T-cell (primary cell): Measurements from ENCODE around the gene PGBD1. TPM values are rescaled to one million over a fixed set of nuclear protein-coding genes. Genes with fewer than 3 reads are reported as not detected.
A peak's percentile ranks its signal among the peaks of the same experiment; 100 is the strongest.

Source experiments
- ATAC-seq, 4 experiments: fragments of 200-7000 bp in 3 of 4; fragments of 150-1000 bp in 1 of 4; cut with Tn5 transposase; replicated peaks in 1 of 4; 1 replicate in 3 of 4; 2 replicates in 1 of 4; pipeline ENCODE4 v1.10.0; 2021; ENCODE audit warnings: moderate library complexity in 3 of 4, mild to moderate bottlenecking in 2 of 4, moderate number of reproducible peaks in 1 of 4
- CTCF ChIA-PET, 2 donors: fragments of 300-600 bp; sonication (Branson Sonifier 250); formaldehyde crosslinking; loops; one replicate each; lab custom pipeline; 2022; ENCODE audit warnings: antibody characterized with exemption in 2 of 2; lab: Charles Lee
- POLR2A ChIA-PET, 2 donors: fragments of 300-600 bp; sonication (Branson Sonifier 250); formaldehyde crosslinking; loops; one replicate each; lab custom pipeline; 2022; ENCODE audit warnings: antibody characterized with exemption in 2 of 2; lab: Charles Lee
- DNase-seq, 35 experiments: peaks; one replicate each; pipeline versions ENCODE4 v3.0.0 to v3.0.0-alpha.2; 2013 to 2023
- H3K27ac ChIP-seq: one replicate; pipeline ENCODE4 v1.5.1; 2013; ENCODE audit warnings: low read length
- H3K27me3 ChIP-seq, 2 experiments: replicated peaks in 1 of 2; 1 replicate in 1 of 2; 2 replicates in 1 of 2; pipeline versions ENCODE4 v1.6.1 to v1.7.0; 2013; ENCODE audit warnings: low read length in 1 of 2, mixed read lengths in 1 of 2; ENCODE audit not compliant: control insufficient read depth in 2 of 2, insufficient read depth in 2 of 2; ENCODE audit errors: extremely low read depth in 1 of 2
- H3K36me3 ChIP-seq, 2 donors: 1 replicate in 1 of 2; 2 replicates in 1 of 2; pipeline versions ENCODE4 v1.6.1 to v1.7.0; 2013; ENCODE audit warnings: low read length in 1 of 2; ENCODE audit not compliant: control insufficient read depth in 2 of 2, insufficient read depth in 1 of 2; ENCODE audit errors: extremely low read depth in 1 of 2
- H3K4me1 ChIP-seq, 2 experiments: 1 replicate in 1 of 2; 2 replicates in 1 of 2; pipeline versions ENCODE4 v1.6.1 to v1.7.0; 2013; ENCODE audit warnings: low read length in 2 of 2, mixed read lengths in 1 of 2; ENCODE audit not compliant: insufficient read depth in 2 of 2, control insufficient read depth in 1 of 2; ENCODE audit errors: extremely low read depth in 1 of 2
- H3K4me3 ChIP-seq, 2 donors: 1 replicate in 1 of 2; 2 replicates in 1 of 2; pipeline versions ENCODE4 v1.5.1 to v1.7.0; 2013; ENCODE audit warnings: mild to moderate bottlenecking in 2 of 2, low read length in 1 of 2, moderate library complexity in 1 of 2; ENCODE audit not compliant: control insufficient read depth in 1 of 2; ENCODE audit errors: extremely low read depth in 1 of 2
- H3K9me3 ChIP-seq: 2 replicates; pipeline ENCODE4 v1.7.0; 2013
- H3K27ac Mint-ChIP-seq, 2 donors: one replicate each; pipeline ENCODE4 v1.8.0; 2020 to 2021; ENCODE audit warnings: mild to moderate bottlenecking in 2 of 2, mixed read lengths in 2 of 2
- H3K27me3 Mint-ChIP-seq, 2 donors: one replicate each; pipeline ENCODE4 v1.8.0; 2021 to 2022; ENCODE audit warnings: mixed read lengths in 2 of 2
- H3K36me3 Mint-ChIP-seq: one replicate; pipeline ENCODE4 v1.8.0; 2021; ENCODE audit warnings: mixed read lengths
- H3K4me1 Mint-ChIP-seq, 3 donors: one replicate each; pipeline ENCODE4 v1.8.0; 2020 to 2022; ENCODE audit warnings: mixed read lengths in 3 of 3, mild to moderate bottlenecking in 1 of 3
- H3K4me3 Mint-ChIP-seq, 3 donors: one replicate each; pipeline ENCODE4 v1.8.0; 2020 to 2022; ENCODE audit warnings: mild to moderate bottlenecking in 3 of 3, mixed read lengths in 3 of 3, moderate library complexity in 3 of 3
- H3K9me3 Mint-ChIP-seq, 3 donors: one replicate each; pipeline ENCODE4 v1.8.0; 2020 to 2022; ENCODE audit warnings: mixed read lengths in 3 of 3
- WGBS: methylation state at CpG from one replicate; pipeline ENCODE4 v1.1.5; 2013; ENCODE audit warnings: missing lambda C conversion rate; ENCODE audit not compliant: insufficient coverage; 5-methylcytosine and 5-hydroxymethylcytosine counted together
- total RNA-seq, 35 experiments: library from RNA in 6 of 35; stranded (reverse) in 6 of 35; fragments of 120-200 nt in 1 of 35; gene quantifications; one replicate each; pipeline versions ENCODE4 v1.2.1 to v1.2.4 and lab custom pipeline; 2013 to 2026

The PGBD1 gene
- total RNA-seq, 5 donors from 2014 or later (not counting 1 experiment from before 2014, with no cell fraction given): 1.1 to 2.0 (median 1.2) TPM

- Histone ChIP-seq H3K27me3 (peaks cover 0 to 7% of the 10 kb centered on the region in 2 experiments), H3K4me1 (peaks cover 0 to 6% of the 10 kb centered on the region in 2 experiments), H3K4me3 (no peak overlapping the region), H3K9me3 (no peaks in the 10 kb centered on the region), H3K36me3 (peaks cover 8 to 39% of the 10 kb centered on the region in 2 donors), H3K27ac (no peak overlapping the region)
- Mint-ChIP-seq H3K4me1 (peaks cover 9 to 17% (median 17%) of the 10 kb centered on the region in 3 donors), H3K27me3 (peaks cover 11 to 12% of the 10 kb centered on the region in 2 donors), H3K27ac (no peak overlapping the region), H3K36me3 (peaks cover 39% of the 10 kb centered on the region), H3K9me3 (no peaks in the 10 kb centered on the region), H3K4me3 (no peak overlapping the region)
- CTCF ChIA-PET: interaction anchor here in 1 of 2 donors (1.0 kb wide), 1 partner anchor 11 kb away, joined by 4 read pairs; the partner anchor contains the start of gene ZSCAN26
- ATAC-seq (no peak), DNase-seq (no peak)
- WGBS: no CpG with 5 or more reads among the region's 3 CpGs
- POLR2A ChIA-PET: no interaction called here
These were observed 3.6 kb upstream of the PGBD1 start for GRCh38 chr6:28277746-28278145.

- peaks cover 16% of the 10 kb centered on the region for H3K36me3 Mint-ChIP-seq
- H3K27me3 Mint-ChIP-seq: peaks cover 28 to 32% of the 10 kb centered on the region in 2 donors
- no peak overlapping the region for H3K27ac Mint-ChIP-seq
- CTCF ChIA-PET: interaction anchor here in 1 of 2 donors (2.4 kb wide), 1 partner anchor 75 kb away, joined by 12 read pairs; no protein-coding TSS in a partner anchor
- WGBS: no CpG with 5 or more reads among the region's 3 CpGs
- H3K27ac ChIP-seq: no peak overlapping the region
- DNase-seq (no peak), ATAC-seq (no peak)
- H3K27me3 ChIP-seq: peaks cover 0 to 18% of the 10 kb centered on the region in 2 experiments
- peaks cover 5 to 12% (median 11%) of the 10 kb centered on the region in 3 donors for H3K4me1 Mint-ChIP-seq
- peaks cover 0 to 6% of the 10 kb centered on the region in 2 experiments for H3K4me1 ChIP-seq
- H3K4me3 ChIP-seq: peak overlapping the region; percentile 43 to 76
- POLR2A ChIA-PET: interaction anchor here in 1 of 2 donors (1.0 kb wide), 1 partner anchor 14 kb away, joined by 3 read pairs; the partner anchor contains the start of gene ZSCAN26
- H3K4me3 Mint-ChIP-seq: peak overlapping the region; percentile 57 to 73 (median 67)
- H3K9me3 ChIP-seq: no peaks in the 10 kb centered on the region
- no peaks in the 10 kb centered on the region for H3K9me3 Mint-ChIP-seq
- H3K36me3 ChIP-seq: peaks cover 8 to 10% of the 10 kb centered on the region in 2 donors
These were observed 631 bp upstream of the PGBD1 start for GRCh38 chr6:28280595-28281287.

DNA sequence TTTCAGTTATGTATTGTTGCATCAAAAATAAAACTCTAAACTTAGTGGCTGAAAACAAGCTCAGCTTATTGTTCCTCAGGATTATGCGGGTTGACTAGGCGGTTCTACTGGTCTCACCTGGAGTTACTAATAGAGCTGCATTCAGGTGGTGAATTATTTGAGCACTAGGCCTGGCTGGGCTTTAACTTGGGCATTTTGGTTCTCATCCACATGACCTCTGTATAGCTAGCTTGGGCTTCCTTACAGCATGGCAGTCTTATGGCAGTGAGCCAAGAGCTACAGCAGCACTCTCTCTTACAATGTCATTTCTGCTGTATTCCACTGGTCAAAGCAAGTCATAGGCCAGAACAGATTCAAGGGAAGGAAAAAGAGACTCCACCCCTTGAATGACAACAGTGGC, 1.6 kb downstream of the PGBD1 start:
- Mint-ChIP-seq H3K36me3 (peaks cover 13% of the 10 kb centered on the region), H3K4me1 (peaks cover 5 to 12% (median 11%) of the 10 kb centered on the region in 3 donors), H3K27ac (no peak overlapping the region), H3K27me3 (peaks cover 37% of the 10 kb centered on the region in 2 donors), H3K4me3 (no peak overlapping the region), H3K9me3 (no peaks in the 10 kb centered on the region)
- Histone ChIP-seq H3K4me1 (peaks cover 0 to 6% of the 10 kb centered on the region in 2 experiments), H3K4me3 (no peak overlapping the region), H3K27ac (no peak overlapping the region), H3K9me3 (no peaks in the 10 kb centered on the region), H3K36me3 (peaks cover 0 to 3% of the 10 kb centered on the region in 2 donors), H3K27me3 (peaks cover 0 to 18% of the 10 kb centered on the region in 2 experiments)
- ChIA-PET CTCF (interaction anchor here in 1 of 2 donors (0.6 kb wide), 1 partner anchor 91 kb away, joined by 4 read pairs; no protein-coding TSS in a partner anchor), POLR2A (no interaction called here)
- DNase-seq (no peak), ATAC-seq (no peak)
- WGBS: 92% methylated on average over 2 of the region's 2 CpGs

DNA sequence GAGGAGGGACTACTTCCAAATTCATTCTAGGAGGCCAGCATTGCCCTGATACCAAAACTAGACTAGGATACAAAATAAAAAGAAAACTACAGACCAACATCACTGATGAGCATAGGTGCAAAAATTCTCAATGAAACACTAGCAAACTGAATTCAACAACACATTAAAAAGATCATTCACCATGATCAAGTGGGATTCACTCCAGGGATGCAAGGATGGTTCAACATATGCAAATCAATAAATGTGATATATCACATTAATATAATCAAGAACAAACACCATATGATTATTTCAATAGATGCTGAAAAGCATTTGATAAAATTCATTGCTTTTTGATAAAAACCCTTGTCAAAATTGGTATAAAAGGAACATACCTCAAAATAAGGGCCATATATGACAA, 10.2 kb downstream of the PGBD1 start:
- ChIA-PET CTCF (no interaction called here), POLR2A (interaction anchor here in 1 of 2 donors (0.6 kb wide), 1 partner anchor 1254 kb away, joined by 5 read pairs; no protein-coding TSS in a partner anchor)
- Mint-ChIP-seq H3K4me1 (no peaks in the 10 kb centered on the region), H3K27ac (no peak overlapping the region), H3K36me3 (peaks cover 10% of the 10 kb centered on the region), H3K27me3 (peaks cover 2 to 6% of the 10 kb centered on the region in 2 donors), H3K4me3 (no peak overlapping the region), H3K9me3 (no peaks in the 10 kb centered on the region)
- no peak for ATAC-seq
- Histone ChIP-seq H3K27me3 (no peaks in the 10 kb centered on the region), H3K4me3 (no peak overlapping the region), H3K9me3 (no peaks in the 10 kb centered on the region), H3K27ac (no peak overlapping the region), H3K4me1 (no peaks in the 10 kb centered on the region), H3K36me3 (no peaks in the 10 kb centered on the region)
- DNase-seq: no peak

DNA sequence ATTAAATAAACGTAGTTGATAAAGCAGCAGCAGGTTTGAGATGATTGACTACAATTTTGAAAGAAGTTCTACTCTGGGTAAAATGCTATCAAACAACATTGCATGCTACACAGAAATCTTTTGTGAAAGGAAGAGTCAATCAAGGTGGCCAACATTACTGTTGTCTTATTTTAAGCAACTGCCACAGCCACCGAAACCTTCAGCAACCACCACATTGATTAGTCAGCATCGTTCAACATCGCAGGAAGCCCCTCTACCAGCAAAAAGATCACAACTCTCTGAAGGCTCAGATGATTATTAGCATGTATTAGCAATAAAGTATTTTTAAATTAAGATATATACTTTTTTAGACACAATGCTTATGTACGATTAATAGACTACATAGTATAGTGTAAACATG, 14.0 kb downstream of the PGBD1 start:
- no CpG with 5 or more reads among the region's 5 CpGs for WGBS
- H3K9me3 Mint-ChIP-seq: no peaks in the 10 kb centered on the region
- H3K4me1 ChIP-seq: no peaks in the 10 kb centered on the region
- DNase-seq (no peak), ATAC-seq (no peak)
- H3K27ac Mint-ChIP-seq: no peak overlapping the region
- POLR2A ChIA-PET: no interaction called here
- no peaks in the 10 kb centered on the region for H3K4me1 Mint-ChIP-seq
- H3K27ac ChIP-seq: no peak overlapping the region
- H3K4me3 Mint-ChIP-seq: no peak overlapping the region
- H3K27me3 Mint-ChIP-seq: peaks cover 0 to 3% of the 10 kb centered on the region in 2 donors
- no peak overlapping the region for H3K4me3 ChIP-seq
- CTCF ChIA-PET: no interaction called here
- H3K9me3 ChIP-seq: no peaks in the 10 kb centered on the region
- no peaks in the 10 kb centered on the region for H3K27me3 ChIP-seq
- no peaks in the 10 kb centered on the region for H3K36me3 ChIP-seq
- H3K36me3 Mint-ChIP-seq: peaks cover 4% of the 10 kb centered on the region

GRCh38 chr6:28296520-28297060, 15.2 kb downstream of the PGBD1 start:
- ChIA-PET POLR2A (no interaction called here), CTCF (no interaction called here)
- Histone ChIP-seq H3K27ac (no peak overlapping the region), H3K4me1 (no peaks in the 10 kb centered on the region), H3K27me3 (no peaks in the 10 kb centered on the region), H3K4me3 (no peak overlapping the region), H3K36me3 (no peaks in the 10 kb centered on the region), H3K9me3 (no peaks in the 10 kb centered on the region)
- no peak overlapping the region for H3K27ac Mint-ChIP-seq
- WGBS: 84% methylated on average over 4 of the region's 7 CpGs
- peaks cover 0 to 3% of the 10 kb centered on the region in 2 donors for H3K27me3 Mint-ChIP-seq
- ATAC-seq (no peak), DNase-seq (no peak)
- peaks cover 10% of the 10 kb centered on the region for H3K36me3 Mint-ChIP-seq
- no peak overlapping the region for H3K4me3 Mint-ChIP-seq
- no peaks in the 10 kb centered on the region for H3K9me3 Mint-ChIP-seq
- no peaks in the 10 kb centered on the region for H3K4me1 Mint-ChIP-seq
